Calu3 (cell line): ENCODE data around the gene CYP26A1. TPM values are rescaled to one million over a fixed set of nuclear protein-coding genes. Genes with fewer than 3 reads are reported as not detected.

Experiments
- BruUV-seq: library from RNA; stranded (reverse); fragments of 400-500 nt; replicated peaks from 2 replicates; lab custom pipeline; 2021; lab: Mats Ljungman, UMichigan
- CTCF ChIA-PET: fragments of 300-600 bp; sonication (Branson Sonifier 250); formaldehyde crosslinking; loops from one replicate; lab custom pipeline; 2022; ENCODE audit warnings: antibody characterized with exemption; lab: Charles Lee
- DNase-seq: peaks from one replicate; pipeline ENCODE4 v3.0.0; 2022
- H3K27ac Mint-ChIP-seq: one replicate; pipeline ENCODE4 v1.8.0; 2022; ENCODE audit warnings: mixed read lengths; ENCODE audit not compliant: unreplicated experiment
- H3K27me3 Mint-ChIP-seq: one replicate; pipeline ENCODE4 v1.8.0; 2022; ENCODE audit warnings: mixed read lengths; ENCODE audit not compliant: unreplicated experiment
- H3K36me3 Mint-ChIP-seq: one replicate; pipeline ENCODE4 v1.8.0; 2022; ENCODE audit warnings: mild to moderate bottlenecking, moderate library complexity, mixed read lengths; ENCODE audit not compliant: insufficient read depth, unreplicated experiment
- H3K4me1 Mint-ChIP-seq: one replicate; pipeline ENCODE4 v1.8.0; 2022; ENCODE audit warnings: mild to moderate bottlenecking, low read depth, mixed read lengths; ENCODE audit not compliant: unreplicated experiment
- H3K4me3 Mint-ChIP-seq: one replicate; pipeline ENCODE4 v1.8.0; 2022; ENCODE audit warnings: mild to moderate bottlenecking, low read depth, moderate library complexity, mixed read lengths; ENCODE audit not compliant: unreplicated experiment
- H3K9me3 Mint-ChIP-seq: one replicate; pipeline ENCODE4 v1.8.0; 2022; ENCODE audit warnings: low read depth, mixed read lengths; ENCODE audit not compliant: unreplicated experiment
- CTCF ChIP-seq: fragments of 200-600 bp; IDR thresholded peaks from one replicate; pipeline ENCODE4 v1.8.0; 2022; ENCODE audit warnings: antibody characterized with exemption; ENCODE audit not compliant: unreplicated experiment
- intact Hi-C: fragments of 100-400 bp; cut with micrococcal nuclease; formaldehyde crosslinking; loops from one replicate; pipeline ENCODE4 v1.10.0; 2022; ENCODE audit not compliant: unreplicated experiment
- total RNA-seq: library from RNA; stranded (reverse); gene quantifications from 2 replicates; pipeline ENCODE4 v1.2.3, GENCODE V29; 2022

The CYP26A1 gene
- total RNA-seq, 1 experiment from 2014 or later, result 2.1 TPM

DNA sequence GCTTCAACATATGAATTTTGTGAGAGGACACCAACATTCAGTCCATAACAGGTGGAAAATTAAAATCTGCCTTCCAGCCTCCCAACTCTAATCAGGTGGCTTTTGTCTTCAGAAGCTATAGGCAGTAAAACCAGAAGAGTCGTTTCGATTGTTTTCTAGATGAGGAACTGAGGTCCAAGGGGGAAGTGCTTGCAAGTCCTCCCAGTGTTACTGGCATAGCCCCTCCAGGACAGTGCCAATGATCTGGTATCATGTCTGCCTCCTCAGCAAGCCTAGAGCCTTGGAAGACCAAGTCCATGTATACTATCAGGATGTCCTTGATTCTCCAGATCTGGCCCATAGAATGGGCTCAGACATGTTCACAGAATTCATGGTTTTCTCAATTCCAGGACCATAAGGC, 16.9 kb downstream of the CYP26A1 start:
- Mint-ChIP-seq H3K9me3 (no peaks in the 10 kb centered on the region), H3K27ac (no peak overlapping the region), H3K4me1 (no peaks in the 10 kb centered on the region), H3K36me3 (no peaks in the 10 kb centered on the region), H3K4me3 (no peak overlapping the region), H3K27me3 (no peaks in the 10 kb centered on the region)
- intact Hi-C loops, result no loop called here
- BruUV-seq, result no TSS peak
- CTCF ChIA-PET, result interaction anchor here (0.6 kb wide), 1 partner anchor 642 kb away, joined by 3 read pairs; no protein-coding TSS in a partner anchor
- TF ChIP-seq CTCF, result no peak
- DNase-seq, result no peak

DNA sequence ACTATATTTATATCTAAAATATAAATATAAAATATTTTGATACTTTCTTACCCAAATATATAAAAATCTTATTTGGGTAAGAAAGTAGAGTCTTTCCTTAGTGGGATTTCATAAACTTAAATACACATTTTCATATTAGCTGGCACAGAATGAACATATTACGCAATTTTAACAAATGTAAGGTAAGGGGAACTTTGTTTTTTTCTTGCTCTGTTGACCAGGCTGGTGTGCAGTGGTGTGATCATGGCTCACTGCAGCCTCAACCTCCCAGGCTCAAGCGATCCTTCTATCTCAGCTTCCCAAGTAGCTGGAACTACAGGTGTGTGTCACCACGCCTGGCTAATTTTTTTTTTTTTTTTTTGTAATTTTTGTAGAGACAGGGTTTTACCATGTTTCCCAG, 18.3 kb downstream of the CYP26A1 start:
- no peak for DNase-seq
- no peaks in the 10 kb centered on the region for H3K4me1 Mint-ChIP-seq
- intact Hi-C loops, result no loop called here
- no peaks in the 10 kb centered on the region for H3K9me3 Mint-ChIP-seq
- no peaks in the 10 kb centered on the region for H3K27me3 Mint-ChIP-seq
- no peak overlapping the region for H3K4me3 Mint-ChIP-seq
- H3K27ac Mint-ChIP-seq, result no peak overlapping the region
- no peaks in the 10 kb centered on the region for H3K36me3 Mint-ChIP-seq
- no TSS peak for BruUV-seq
- CTCF ChIA-PET, result interaction anchor here (0.7 kb wide), 1 partner anchor 28 kb away, joined by 3 read pairs; no protein-coding TSS in a partner anchor
- TF ChIP-seq CTCF, result no peak

DNA sequence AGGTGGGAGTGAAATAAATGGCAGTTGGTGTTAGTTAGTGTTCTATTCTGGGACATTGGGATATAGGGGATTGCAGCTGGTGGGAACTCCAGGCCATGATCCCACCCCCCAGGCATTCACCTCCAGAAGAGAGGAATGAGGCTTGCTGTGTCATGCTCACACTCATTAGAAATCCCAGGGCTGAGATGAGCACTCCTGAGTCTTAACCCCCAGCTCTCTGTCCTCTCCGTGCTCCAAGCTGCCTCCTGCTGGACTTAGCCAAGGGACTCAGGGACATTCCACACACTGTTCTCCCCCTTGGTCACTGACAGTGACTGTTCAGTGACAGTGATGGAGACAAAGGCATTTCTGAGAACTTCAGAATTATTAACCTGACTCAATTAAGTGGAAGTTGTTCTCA, 21.5 kb downstream of the CYP26A1 start:
- CTCF ChIA-PET, result interaction anchor here (0.6 kb wide), 2 partner anchors 46 to 88 kb away, joined by 3 to 4 read pairs; no protein-coding TSS in a partner anchor
- Mint-ChIP-seq H3K27me3 (no peaks in the 10 kb centered on the region), H3K36me3 (no peaks in the 10 kb centered on the region), H3K9me3 (no peaks in the 10 kb centered on the region), H3K27ac (no peak overlapping the region), H3K4me1 (no peaks in the 10 kb centered on the region), H3K4me3 (no peak overlapping the region)
- no peak for TF ChIP-seq CTCF
- BruUV-seq, result no TSS peak
- DNase-seq, result no peak
- intact Hi-C loops, result no loop called here

GRCh38 chr10:93096901-93097300, 23.2 kb downstream of the CYP26A1 start:
- DNase-seq, result no peak
- CTCF ChIA-PET, result no interaction called here
- no peak for TF ChIP-seq CTCF
- no peak overlapping the region for H3K27ac Mint-ChIP-seq
- no peaks in the 10 kb centered on the region for H3K36me3 Mint-ChIP-seq
- no peak overlapping the region for H3K4me3 Mint-ChIP-seq
- no peaks in the 10 kb centered on the region for H3K4me1 Mint-ChIP-seq
- intact Hi-C loops, result no loop called here
- no peaks in the 10 kb centered on the region for H3K9me3 Mint-ChIP-seq
- no peaks in the 10 kb centered on the region for H3K27me3 Mint-ChIP-seq
- BruUV-seq, result no TSS peak
